Measurements from ENCODE around the gene PLSCR2.

GRCh38 chr3:146476094-146476740 is 6.9 kb upstream of the PLSCR2 start:
- TF ChIP-seq CTCF (conservative IDR thresholded peaks at IDR 0.05; ENCODE audit: low read depth, low read length) (no peak), EZH2 (IDR thresholded peaks at IDR 0.05; ENCODE audit: low read length, unreplicated experiment) (no peak), EZH2phosphoT487 (IDR thresholded peaks at IDR 0.05; ENCODE audit: borderline replicate concordance, low read length) (no peak)

Measured in PC-3 (cell line).